GM19372 (cell line): ENCODE data around the gene IER5.

ENCODE experiments used
- ATAC-seq: cut with Tn5 transposase; IDR thresholded peaks from one replicate; pipeline ENCODE4 v1.9.1; 2021; ENCODE audit warnings: mild to moderate bottlenecking, low read depth, moderate library complexity; ENCODE audit not compliant: unreplicated experiment

Gene IER5

GRCh38 chr1:181094416-181095212 is 6.1 kb downstream of the IER5 start:
- no peak for ATAC-seq

GRCh38 chr1:181095260-181095659 is 6.8 kb downstream of the IER5 start:
- no peak for ATAC-seq

GRCh38 chr1:181095763-181096184 is 7.3 kb downstream of the IER5 start:
- ATAC-seq: no peak

- no peak for ATAC-seq
These were observed 8.7 kb downstream of the IER5 start for GRCh38 chr1:181097242-181097641.

GRCh38 chr1:181099152-181100014 is 10.9 kb downstream of the IER5 start:
- peak; percentile 58 for ATAC-seq

- no peak for ATAC-seq
These were observed 11.8 kb downstream of the IER5 start for GRCh38 chr1:181100015-181100905.

GRCh38 chr1:181100934-181101333 is 12.4 kb downstream of the IER5 start:
- no peak for ATAC-seq

- no peak for ATAC-seq
These were observed 13.2 kb downstream of the IER5 start for GRCh38 chr1:181101581-181102226.

GRCh38 chr1:181102841-181103240 is 14.3 kb downstream of the IER5 start:
- ATAC-seq: no peak

- ATAC-seq: no peak
These were observed 14.9 kb downstream of the IER5 start for GRCh38 chr1:181103399-181103798.

GRCh38 chr1:181104042-181104789 is 15.7 kb downstream of the IER5 start:
- peak; percentile 13 for ATAC-seq

- peak; percentile 13 for ATAC-seq
These were observed 16.3 kb downstream of the IER5 start for GRCh38 chr1:181104790-181105133.

- ATAC-seq: peak; percentile 82
These were observed 16.9 kb downstream of the IER5 start for GRCh38 chr1:181105134-181106021.

- ATAC-seq: no peak
These were observed 17.5 kb downstream of the IER5 start for GRCh38 chr1:181106022-181106312.

GRCh38 chr1:181106479-181106878 is 18.0 kb downstream of the IER5 start:
- no peak for ATAC-seq

GRCh38 chr1:181107711-181108110 is 19.2 kb downstream of the IER5 start:
- no peak for ATAC-seq

GRCh38 chr1:181108304-181108867 is 19.9 kb downstream of the IER5 start:
- no peak for ATAC-seq

- ATAC-seq: no peak
These were observed 21.5 kb downstream of the IER5 start for GRCh38 chr1:181110013-181110412.
